ENCODE results near the gene DNAJC25.

DNA sequence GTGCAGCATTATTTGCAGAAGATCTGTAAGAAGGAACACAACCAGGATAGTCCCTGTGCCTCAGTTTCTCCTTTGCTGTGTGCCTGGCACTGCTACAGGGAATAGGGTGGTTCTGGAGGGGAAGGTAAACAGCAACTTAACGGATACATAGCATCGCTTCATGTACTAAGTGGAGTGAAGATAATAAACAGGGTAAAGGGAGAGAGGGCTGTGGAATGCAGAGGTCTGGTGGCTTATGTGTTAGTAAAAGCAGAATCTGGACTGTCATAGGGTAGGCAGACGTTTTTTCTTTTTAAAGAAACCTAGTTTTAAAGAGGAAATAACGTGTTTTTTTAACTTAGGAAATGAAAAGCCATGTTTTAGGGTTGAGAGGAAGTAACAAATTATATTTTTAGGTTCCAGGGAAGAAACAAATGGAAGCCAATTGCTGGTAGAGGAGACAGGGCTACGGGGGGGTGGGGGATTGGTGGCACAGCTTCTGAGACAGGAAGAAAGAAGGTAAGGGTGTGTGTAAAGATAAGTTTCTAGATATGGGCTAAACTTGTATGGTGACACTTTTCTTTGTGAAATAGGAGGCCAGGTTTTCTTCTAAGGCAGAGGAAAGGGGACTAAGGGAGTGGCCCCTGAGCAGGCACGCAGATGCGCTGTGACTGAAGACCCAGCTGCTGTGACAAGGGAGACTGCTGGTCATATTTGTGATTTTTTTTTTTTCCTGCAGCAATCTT, 31.6 kb downstream of the DNAJC25 start:
- TF ChIP-seq, protein P1, sequence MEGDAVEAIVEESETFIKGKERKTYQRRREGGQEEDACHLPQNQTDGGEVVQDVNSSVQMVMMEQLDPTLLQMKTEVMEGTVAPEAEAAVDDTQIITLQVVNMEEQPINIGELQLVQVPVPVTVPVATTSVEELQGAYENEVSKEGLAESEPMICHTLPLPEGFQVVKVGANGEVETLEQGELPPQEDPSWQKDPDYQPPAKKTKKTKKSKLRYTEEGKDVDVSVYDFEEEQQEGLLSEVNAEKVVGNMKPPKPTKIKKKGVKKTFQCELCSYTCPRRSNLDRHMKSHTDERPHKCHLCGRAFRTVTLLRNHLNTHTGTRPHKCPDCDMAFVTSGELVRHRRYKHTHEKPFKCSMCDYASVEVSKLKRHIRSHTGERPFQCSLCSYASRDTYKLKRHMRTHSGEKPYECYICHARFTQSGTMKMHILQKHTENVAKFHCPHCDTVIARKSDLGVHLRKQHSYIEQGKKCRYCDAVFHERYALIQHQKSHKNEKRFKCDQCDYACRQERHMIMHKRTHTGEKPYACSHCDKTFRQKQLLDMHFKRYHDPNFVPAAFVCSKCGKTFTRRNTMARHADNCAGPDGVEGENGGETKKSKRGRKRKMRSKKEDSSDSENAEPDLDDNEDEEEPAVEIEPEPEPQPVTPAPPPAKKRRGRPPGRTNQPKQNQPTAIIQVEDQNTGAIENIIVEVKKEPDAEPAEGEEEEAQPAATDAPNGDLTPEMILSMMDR (tag by site-specific recombination; IDR thresholded peaks at IDR 0.05), result no peak
- TF ChIP-seq, protein P2, sequence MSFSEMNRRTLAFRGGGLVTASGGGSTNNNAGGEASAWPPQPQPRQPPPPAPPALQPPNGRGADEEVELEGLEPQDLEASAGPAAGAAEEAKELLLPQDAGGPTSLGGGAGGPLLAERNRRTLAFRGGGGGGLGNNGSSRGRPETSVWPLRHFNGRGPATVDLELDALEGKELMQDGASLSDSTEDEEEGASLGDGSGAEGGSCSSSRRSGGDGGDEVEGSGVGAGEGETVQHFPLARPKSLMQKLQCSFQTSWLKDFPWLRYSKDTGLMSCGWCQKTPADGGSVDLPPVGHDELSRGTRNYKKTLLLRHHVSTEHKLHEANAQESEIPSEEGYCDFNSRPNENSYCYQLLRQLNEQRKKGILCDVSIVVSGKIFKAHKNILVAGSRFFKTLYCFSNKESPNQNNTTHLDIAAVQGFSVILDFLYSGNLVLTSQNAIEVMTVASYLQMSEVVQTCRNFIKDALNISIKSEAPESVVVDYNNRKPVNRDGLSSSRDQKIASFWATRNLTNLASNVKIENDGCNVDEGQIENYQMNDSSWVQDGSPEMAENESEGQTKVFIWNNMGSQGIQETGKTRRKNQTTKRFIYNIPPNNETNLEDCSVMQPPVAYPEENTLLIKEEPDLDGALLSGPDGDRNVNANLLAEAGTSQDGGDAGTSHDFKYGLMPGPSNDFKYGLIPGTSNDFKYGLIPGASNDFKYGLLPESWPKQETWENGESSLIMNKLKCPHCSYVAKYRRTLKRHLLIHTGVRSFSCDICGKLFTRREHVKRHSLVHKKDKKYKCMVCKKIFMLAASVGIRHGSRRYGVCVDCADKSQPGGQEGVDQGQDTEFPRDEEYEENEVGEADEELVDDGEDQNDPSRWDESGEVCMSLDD (tag by site-specific recombination; IDR thresholded peaks at IDR 0.05), result no peak
- TF ChIP-seq, protein P3, sequence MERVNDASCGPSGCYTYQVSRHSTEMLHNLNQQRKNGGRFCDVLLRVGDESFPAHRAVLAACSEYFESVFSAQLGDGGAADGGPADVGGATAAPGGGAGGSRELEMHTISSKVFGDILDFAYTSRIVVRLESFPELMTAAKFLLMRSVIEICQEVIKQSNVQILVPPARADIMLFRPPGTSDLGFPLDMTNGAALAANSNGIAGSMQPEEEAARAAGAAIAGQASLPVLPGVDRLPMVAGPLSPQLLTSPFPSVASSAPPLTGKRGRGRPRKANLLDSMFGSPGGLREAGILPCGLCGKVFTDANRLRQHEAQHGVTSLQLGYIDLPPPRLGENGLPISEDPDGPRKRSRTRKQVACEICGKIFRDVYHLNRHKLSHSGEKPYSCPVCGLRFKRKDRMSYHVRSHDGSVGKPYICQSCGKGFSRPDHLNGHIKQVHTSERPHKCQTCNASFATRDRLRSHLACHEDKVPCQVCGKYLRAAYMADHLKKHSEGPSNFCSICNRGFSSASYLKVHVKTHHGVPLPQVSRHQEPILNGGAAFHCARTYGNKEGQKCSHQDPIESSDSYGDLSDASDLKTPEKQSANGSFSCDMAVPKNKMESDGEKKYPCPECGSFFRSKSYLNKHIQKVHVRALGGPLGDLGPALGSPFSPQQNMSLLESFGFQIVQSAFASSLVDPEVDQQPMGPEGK (tag by site-specific recombination; IDR thresholded peaks at IDR 0.05), result no peak
- TF ChIP-seq, protein P4, sequence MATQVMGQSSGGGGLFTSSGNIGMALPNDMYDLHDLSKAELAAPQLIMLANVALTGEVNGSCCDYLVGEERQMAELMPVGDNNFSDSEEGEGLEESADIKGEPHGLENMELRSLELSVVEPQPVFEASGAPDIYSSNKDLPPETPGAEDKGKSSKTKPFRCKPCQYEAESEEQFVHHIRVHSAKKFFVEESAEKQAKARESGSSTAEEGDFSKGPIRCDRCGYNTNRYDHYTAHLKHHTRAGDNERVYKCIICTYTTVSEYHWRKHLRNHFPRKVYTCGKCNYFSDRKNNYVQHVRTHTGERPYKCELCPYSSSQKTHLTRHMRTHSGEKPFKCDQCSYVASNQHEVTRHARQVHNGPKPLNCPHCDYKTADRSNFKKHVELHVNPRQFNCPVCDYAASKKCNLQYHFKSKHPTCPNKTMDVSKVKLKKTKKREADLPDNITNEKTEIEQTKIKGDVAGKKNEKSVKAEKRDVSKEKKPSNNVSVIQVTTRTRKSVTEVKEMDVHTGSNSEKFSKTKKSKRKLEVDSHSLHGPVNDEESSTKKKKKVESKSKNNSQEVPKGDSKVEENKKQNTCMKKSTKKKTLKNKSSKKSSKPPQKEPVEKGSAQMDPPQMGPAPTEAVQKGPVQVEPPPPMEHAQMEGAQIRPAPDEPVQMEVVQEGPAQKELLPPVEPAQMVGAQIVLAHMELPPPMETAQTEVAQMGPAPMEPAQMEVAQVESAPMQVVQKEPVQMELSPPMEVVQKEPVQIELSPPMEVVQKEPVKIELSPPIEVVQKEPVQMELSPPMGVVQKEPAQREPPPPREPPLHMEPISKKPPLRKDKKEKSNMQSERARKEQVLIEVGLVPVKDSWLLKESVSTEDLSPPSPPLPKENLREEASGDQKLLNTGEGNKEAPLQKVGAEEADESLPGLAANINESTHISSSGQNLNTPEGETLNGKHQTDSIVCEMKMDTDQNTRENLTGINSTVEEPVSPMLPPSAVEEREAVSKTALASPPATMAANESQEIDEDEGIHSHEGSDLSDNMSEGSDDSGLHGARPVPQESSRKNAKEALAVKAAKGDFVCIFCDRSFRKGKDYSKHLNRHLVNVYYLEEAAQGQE (tag by site-specific recombination; IDR thresholded peaks at IDR 0.05), result no peak
- TF ChIP-seq ZNF677 (tag by site-specific recombination; IDR thresholded peaks at IDR 0.05) (no peak), ZNF610 (tag by site-specific recombination; IDR thresholded peaks at IDR 0.05; ENCODE audit: borderline replicate concordance) (no peak), ZNF48 (tag by site-specific recombination; IDR thresholded peaks at IDR 0.05) (no peak), ZNF274 (IDR thresholded peaks at IDR 0.05; ENCODE audit: low read length) (no peak), ZNF274 (tag by site-specific recombination; IDR thresholded peaks at IDR 0.05; ENCODE audit: borderline replicate concordance) (no peak), TRIM28 (IDR thresholded peaks at IDR 0.05; ENCODE audit: borderline replicate concordance, low read length) (no peak), ZNF248 (tag by site-specific recombination; IDR thresholded peaks at IDR 0.05) (no peak)

Data from HEK293 (cell line).